Measurements from ENCODE around the gene TMEM60. TPM values are rescaled to one million over a fixed set of nuclear protein-coding genes. Genes with fewer than 3 reads are reported as not detected.

Gene TMEM60
- total and polyA plus RNA-seq, 9 donors, result 8.1 to 30.9 (median 15.0) TPM

DNA sequence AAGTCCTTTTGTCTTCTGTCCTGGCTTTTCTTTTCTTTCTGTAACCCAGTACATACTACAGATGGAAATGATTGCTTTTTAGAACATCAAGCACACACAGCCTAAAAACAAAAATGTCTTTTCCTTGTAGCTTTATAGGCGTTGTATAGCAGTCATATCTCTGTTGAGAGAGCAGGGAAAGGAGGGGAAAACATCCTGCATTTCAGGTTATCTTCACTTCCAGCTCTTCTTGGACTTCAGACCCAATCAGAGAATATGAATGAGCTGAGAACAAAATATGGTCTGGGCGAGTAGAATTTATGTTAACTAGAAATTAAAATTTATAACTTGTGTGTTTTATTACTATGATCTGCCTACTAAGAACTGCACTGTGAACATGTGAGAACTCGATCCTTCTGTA, 14.7 kb downstream of the TMEM60 start:
- 81 to 87% (median 86%) methylated on average over 3 of the region's 3 CpGs for WGBS, 3 donors
- Histone ChIP-seq H3K36me3 (no peaks in the 10 kb centered on the region), H3K4me1 (ENCODE audit: insufficient read depth) (no peaks in the 10 kb centered on the region), H3K9me3 (no peaks in the 10 kb centered on the region), H3K27me3 (no peaks in the 10 kb centered on the region), H3K27ac (no peak overlapping the region), H3K4me3 (no peak overlapping the region)
- TF ChIP-seq POLR2A (IDR thresholded peaks at IDR 0.05), result no peak
- TF ChIP-seq, protein P1, sequence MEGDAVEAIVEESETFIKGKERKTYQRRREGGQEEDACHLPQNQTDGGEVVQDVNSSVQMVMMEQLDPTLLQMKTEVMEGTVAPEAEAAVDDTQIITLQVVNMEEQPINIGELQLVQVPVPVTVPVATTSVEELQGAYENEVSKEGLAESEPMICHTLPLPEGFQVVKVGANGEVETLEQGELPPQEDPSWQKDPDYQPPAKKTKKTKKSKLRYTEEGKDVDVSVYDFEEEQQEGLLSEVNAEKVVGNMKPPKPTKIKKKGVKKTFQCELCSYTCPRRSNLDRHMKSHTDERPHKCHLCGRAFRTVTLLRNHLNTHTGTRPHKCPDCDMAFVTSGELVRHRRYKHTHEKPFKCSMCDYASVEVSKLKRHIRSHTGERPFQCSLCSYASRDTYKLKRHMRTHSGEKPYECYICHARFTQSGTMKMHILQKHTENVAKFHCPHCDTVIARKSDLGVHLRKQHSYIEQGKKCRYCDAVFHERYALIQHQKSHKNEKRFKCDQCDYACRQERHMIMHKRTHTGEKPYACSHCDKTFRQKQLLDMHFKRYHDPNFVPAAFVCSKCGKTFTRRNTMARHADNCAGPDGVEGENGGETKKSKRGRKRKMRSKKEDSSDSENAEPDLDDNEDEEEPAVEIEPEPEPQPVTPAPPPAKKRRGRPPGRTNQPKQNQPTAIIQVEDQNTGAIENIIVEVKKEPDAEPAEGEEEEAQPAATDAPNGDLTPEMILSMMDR (IDR thresholded peaks at IDR 0.05), result no peak
- no peak for TF ChIP-seq EP300 (IDR thresholded peaks at IDR 0.05)
- intact Hi-C loops (cut with DNase I), result no loop called here
- DNase-seq, result no peak

DNA sequence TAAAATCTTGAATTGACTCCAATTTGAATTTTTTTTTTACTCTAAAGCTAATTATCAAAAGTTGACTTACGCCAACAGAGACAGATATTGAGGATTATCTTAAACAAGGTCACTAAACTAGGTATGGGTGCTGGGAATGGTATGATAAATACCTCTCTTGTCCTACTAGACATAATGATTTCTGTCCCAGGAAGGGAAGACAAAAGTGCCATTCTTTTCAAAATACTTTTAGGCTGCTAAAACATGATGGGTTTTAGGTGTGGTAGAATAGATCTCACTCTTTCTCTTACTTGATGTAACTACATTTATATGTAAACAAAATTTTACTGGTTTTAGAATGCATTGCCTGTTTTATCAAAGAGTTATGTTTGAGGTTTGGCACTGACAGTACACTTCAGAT, 15.1 kb downstream of the TMEM60 start:
- Histone ChIP-seq H3K4me3 (no peak overlapping the region), H3K4me1 (ENCODE audit: insufficient read depth) (no peaks in the 10 kb centered on the region), H3K27me3 (no peaks in the 10 kb centered on the region), H3K27ac (no peak overlapping the region), H3K9me3 (no peaks in the 10 kb centered on the region), H3K36me3 (no peaks in the 10 kb centered on the region)
- DNase-seq, result no peak
- intact Hi-C loops (cut with DNase I), result no loop called here
- no peak for TF ChIP-seq EP300 (IDR thresholded peaks at IDR 0.05)
- 95 to 99% (median 98%) methylated on average over 1 of the region's 1 CpG for WGBS, 3 donors

DNA sequence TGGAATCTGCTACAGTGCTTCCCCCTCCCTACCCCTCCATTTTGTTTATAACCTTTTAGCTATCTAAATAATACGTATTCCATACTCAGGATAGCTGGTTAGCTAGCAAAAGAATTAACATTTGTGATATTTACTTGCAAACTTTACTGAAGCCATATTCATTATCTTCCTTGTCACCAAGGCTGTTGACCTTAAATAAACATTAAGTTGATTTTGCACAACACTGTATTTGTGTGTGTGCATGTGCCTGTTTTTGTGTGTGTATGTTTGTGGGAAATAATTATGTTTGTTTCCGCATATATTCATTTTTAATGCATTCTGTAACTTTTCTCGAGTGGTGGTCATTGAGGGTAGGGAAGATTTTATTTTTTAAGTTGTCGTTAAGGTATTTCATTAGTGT, 15.9 kb downstream of the TMEM60 start:
- no peak overlapping the region for H3K4me3 ChIP-seq
- H3K9me3 ChIP-seq, result no peaks in the 10 kb centered on the region
- intact Hi-C loops (cut with DNase I), result no loop called here
- no peaks in the 10 kb centered on the region for H3K27me3 ChIP-seq
- H3K27ac ChIP-seq, result no peak overlapping the region
- H3K4me1 ChIP-seq (ENCODE audit: insufficient read depth), result no peaks in the 10 kb centered on the region
- 95 to 96% (median 96%) methylated on average over 4 of the region's 4 CpGs for WGBS, 3 donors
- no peak for TF ChIP-seq EP300 (IDR thresholded peaks at IDR 0.05)
- TF ChIP-seq, protein P1 (IDR thresholded peaks at IDR 0.05), result no peak
- TF ChIP-seq POLR2A (IDR thresholded peaks at IDR 0.05), result no peak
- DNase-seq, result no peak
- no peaks in the 10 kb centered on the region for H3K36me3 ChIP-seq

DNA sequence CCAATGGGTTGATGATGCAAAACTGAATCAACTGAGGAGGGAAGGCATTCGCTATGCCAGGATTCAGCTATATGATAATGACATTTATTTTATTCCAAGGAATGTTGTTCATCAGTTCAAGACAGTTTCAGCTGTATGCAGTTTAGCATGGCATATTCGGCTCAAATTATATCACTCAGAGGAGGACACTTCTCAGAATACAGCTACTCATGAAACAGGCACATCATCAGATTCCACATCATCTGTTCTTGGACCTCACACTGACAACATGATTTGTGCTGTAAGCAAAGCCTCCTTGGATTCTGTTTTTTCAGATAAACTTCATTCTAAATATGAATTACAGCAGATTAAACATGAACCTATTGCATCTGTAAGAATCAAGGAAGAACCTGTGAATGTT, 19.7 kb downstream of the TMEM60 start:
- no peaks in the 10 kb centered on the region for H3K9me3 ChIP-seq
- 92 to 97% (median 94%) methylated on average over 2 of the region's 2 CpGs for WGBS, 3 donors
- no peak for DNase-seq
- H3K4me1 ChIP-seq (ENCODE audit: insufficient read depth), result no peaks in the 10 kb centered on the region
- H3K27ac ChIP-seq, result no peak overlapping the region
- H3K27me3 ChIP-seq, result no peaks in the 10 kb centered on the region
- no peak overlapping the region for H3K4me3 ChIP-seq
- intact Hi-C loops (cut with DNase I), result no loop called here
- no peak for TF ChIP-seq EP300 (IDR thresholded peaks at IDR 0.05)
- TF ChIP-seq, protein P1 (IDR thresholded peaks at IDR 0.05), result no peak
- TF ChIP-seq POLR2A (IDR thresholded peaks at IDR 0.05), result no peak
- H3K36me3 ChIP-seq, result no peaks in the 10 kb centered on the region

DNA sequence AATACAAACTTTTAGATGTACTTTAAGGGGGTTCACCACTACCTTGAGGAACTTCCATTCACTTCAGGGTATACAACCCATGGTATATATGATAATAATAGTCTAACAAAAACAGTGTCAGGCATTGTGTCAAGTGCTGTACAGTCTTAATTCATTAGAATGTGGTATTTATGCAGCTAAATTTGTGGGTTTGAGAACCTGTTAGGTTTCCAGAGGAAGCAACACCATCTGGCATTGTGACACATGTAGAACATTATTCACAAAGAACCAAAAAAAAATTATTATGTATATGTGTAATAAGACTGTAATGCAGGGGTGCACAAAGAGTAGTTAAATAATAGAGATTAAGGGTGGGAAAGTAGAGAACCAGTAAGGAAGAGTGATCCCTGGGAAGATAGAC, 26.3 kb downstream of the TMEM60 start:
- Histone ChIP-seq H3K27me3 (no peaks in the 10 kb centered on the region), H3K27ac (no peak overlapping the region), H3K9me3 (no peaks in the 10 kb centered on the region), H3K4me3 (no peak overlapping the region), H3K4me1 (ENCODE audit: insufficient read depth) (no peaks in the 10 kb centered on the region), H3K36me3 (no peaks in the 10 kb centered on the region)
- no peak for DNase-seq
- intact Hi-C loops (cut with DNase I), result loop anchor here in 1 of 4 donors (5.0 kb wide), 1 partner anchor 35 kb away; no protein-coding TSS in a partner anchor
- TF ChIP-seq POLR2A (IDR thresholded peaks at IDR 0.05) (no peak), EP300 (IDR thresholded peaks at IDR 0.05) (no peak)
- TF ChIP-seq, protein P1 (IDR thresholded peaks at IDR 0.05), result no peak
